Measurements from ENCODE around the gene STOML3.
"Not testable (repeated sequence)": the region's sequence is repeated elsewhere in the genome, so short reads cannot be mapped to it uniquely, and the experiment has no call there.

Gene STOML3

GRCh38 chr13:38990693-38991092 lies at the start of gene STOML3:
STOML3 (minus strand) TSS chr13:38990831; CDS start chr13:38990721, 110 bp downstream.
- DNase-seq (ENCODE audit: low read depth, low spot score) = no peak

DNA sequence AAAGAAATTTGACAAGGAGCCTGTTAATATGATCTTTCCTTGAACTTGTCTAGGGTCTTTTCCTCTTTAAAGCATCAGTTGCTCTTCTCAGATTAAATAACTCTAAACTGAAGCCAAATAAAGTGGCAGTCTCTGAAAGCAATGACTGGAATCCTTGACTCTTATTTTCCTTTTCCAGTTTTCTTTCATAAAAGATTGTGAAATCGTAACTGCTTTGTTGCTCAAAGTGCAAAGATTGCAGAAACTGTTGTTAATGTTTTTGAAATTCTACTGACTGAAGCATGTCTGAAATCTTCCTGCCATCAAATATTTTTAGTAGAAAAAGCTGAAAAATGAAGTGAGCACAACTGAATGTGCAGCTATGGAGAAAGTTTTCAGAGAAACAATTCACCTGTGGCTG lies 49.6 kb upstream of the STOML3 start:
- no peak for DNase-seq (ENCODE audit: low read depth, low spot score)

- no peak for DNase-seq (ENCODE audit: low read depth, low spot score)
Measured at GRCh38 chr13:39039041-39039440, 48.4 kb upstream of the STOML3 start.

GRCh38 chr13:39038569-39039030 lies 48.0 kb upstream of the STOML3 start:
- DNase-seq (ENCODE audit: low read depth, low spot score) = no peak

DNA sequence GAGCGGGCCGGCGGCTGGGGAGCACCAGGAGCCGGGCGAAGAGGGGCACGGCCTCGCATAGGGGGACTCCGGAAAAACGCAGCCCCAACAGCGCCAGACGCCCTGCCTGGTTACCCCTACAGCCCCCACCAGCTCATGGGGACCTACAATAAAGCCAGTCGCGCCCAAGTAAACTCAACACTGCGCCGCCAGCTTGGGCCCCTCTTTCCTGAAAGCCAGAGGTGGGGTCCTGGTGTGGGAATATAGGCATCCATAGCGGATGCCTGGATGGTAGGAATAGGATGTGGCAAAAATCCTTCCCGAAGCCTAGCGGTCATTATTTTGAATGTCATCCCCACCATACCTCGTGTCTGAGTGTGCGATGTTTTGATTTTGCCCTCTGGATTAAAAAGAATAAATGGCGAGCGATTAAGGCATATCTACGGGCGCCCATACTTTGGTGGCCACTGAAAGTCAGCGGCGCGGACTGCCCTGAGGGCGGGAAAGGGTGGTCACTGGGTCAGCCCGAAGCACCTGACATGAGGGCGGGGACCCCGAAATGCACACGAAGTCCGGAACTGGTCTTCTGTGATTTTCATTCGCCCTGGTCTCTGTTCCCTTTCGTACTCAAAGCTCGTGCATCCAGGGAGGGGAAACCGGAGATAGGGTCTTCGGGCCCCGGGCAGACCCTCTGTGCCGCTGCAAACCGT lies 47.4 kb upstream of the STOML3 start, which contains the start of the genes NHLRC3 and PROSER1:
TSS of gene NHLRC3 (plus strand) at position 577 of the 689 bp plus-strand sequence. CDS start 184 bp downstream, outside the sequence.
TSS of gene PROSER1 (minus strand) at position 210 of the 689 bp plus-strand sequence. CDS start 847 bp downstream, outside the sequence.
- DNase-seq (ENCODE audit: low read depth, low spot score) = peak; percentile 76

GRCh38 chr13:39037410-39037879 lies 46.8 kb upstream of the STOML3 start:
- DNase-seq (ENCODE audit: low read depth, low spot score) = no peak

- DNase-seq (ENCODE audit: low read depth, low spot score) = no peak
Measured at GRCh38 chr13:39036212-39036611, 45.6 kb upstream of the STOML3 start.

DNA sequence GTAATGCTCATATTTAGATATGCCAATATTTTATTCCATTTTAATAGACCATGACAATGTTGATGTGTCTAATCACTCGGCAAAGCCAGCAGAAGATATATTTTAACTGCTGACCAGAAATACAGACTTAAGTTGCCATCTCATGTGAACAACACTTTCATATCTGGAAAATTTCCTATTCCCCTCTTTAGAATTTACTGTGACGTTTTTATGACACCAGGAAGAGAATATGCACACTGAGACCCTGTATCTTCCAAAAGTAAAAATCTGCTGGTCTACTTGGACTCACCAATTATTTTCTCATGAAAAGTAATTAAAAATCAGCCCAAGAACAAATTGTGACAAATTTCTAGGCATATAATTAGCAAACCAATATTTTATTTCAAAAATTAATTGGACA lies 45.2 kb upstream of the STOML3 start:
- no peak for DNase-seq (ENCODE audit: low read depth, low spot score)

GRCh38 chr13:39035204-39035603 lies 44.6 kb upstream of the STOML3 start:
- DNase-seq (ENCODE audit: low read depth, low spot score) = no peak

- DNase-seq (ENCODE audit: low read depth, low spot score) = no peak
Measured at GRCh38 chr13:39034085-39034484, 43.5 kb upstream of the STOML3 start.

DNA sequence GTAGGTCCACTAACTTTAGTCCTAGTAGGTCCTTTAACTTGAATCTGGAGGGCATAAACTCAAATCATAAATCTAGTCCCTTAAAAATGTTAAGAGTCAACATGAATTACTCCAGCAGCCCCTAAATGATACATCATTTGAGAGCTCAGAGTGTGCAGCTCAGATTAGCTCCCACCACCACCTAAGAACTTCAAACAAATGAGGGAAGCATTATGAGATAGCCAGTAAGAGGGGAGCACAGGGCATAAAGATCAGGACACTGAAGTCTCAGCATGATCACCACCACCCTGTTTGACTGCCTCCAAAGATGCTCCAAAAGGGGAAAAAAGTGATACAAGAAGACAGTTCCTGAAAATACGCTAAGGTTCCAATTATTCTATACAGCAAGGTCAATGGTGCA lies 41.5 kb upstream of the STOML3 start:
- no peak for DNase-seq (ENCODE audit: low read depth, low spot score)

- no peak for DNase-seq (ENCODE audit: low read depth, low spot score)
Measured at GRCh38 chr13:39025433-39025839, 34.8 kb upstream of the STOML3 start.

GRCh38 chr13:39023761-39024160 lies 33.1 kb upstream of the STOML3 start:
- DNase-seq (ENCODE audit: low read depth, low spot score) = no peak

- no peak for DNase-seq (ENCODE audit: low read depth, low spot score)
Measured at GRCh38 chr13:39023316-39023715, 32.7 kb upstream of the STOML3 start.

DNA sequence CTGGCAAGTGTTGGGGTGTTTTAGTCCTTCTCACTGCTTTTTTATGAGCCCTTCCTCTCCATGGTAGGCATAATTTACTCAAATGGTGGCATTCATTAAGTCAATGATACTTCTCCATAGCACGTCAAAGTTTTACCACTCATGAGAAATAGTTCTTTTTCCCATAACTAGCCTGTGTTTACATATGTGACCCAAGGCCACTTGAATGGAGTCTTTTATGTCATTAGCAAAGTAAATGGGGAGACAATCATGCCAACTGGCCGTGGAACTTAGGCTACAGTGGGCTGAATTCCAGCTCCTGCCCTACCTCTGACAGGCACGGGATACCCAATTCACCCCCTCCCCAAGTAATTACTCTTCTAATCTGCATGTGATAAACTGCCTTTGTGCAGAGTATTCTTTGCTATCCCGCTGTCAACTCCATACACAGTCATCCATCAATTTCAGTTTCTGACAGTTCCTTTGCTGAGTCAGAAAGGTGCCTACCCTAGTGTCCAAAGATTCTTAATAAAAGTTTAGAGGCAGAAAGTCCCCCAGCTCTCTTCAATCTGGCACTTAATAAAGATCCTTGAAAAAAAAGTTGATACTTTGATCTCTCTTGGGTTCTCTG lies 30.3 kb upstream of the STOML3 start:
- no peak for DNase-seq (ENCODE audit: low read depth, low spot score)

GRCh38 chr13:39016787-39017186 lies 26.2 kb upstream of the STOML3 start:
- no peak for DNase-seq (ENCODE audit: low read depth, low spot score)

GRCh38 chr13:39016087-39016486 lies 25.5 kb upstream of the STOML3 start:
- DNase-seq (ENCODE audit: low read depth, low spot score) = no peak

- DNase-seq (ENCODE audit: low read depth, low spot score) = no peak
Measured at GRCh38 chr13:39013462-39013861, 22.8 kb upstream of the STOML3 start.

DNA sequence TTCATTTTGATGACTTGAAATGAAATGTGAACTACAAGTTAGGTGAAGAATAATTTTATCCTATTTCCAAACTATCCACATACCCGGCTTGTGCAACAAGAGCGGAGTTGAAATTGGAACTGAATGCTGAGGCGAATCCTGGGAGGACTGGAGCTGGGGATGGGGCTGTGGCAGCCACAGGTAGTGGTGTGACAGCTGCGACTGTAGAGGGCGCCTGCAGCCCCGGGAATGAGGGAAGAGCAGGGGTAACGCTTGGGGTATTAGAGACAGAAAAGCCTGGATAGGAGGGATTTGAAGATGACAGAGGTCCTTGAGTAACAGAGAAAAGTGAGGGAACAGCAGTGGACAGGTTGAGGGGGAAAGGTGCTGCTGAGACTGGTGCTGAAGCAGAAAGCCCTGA lies 22.0 kb upstream of the STOML3 start:
- DNase-seq (ENCODE audit: low read depth, low spot score) = no peak

DNA sequence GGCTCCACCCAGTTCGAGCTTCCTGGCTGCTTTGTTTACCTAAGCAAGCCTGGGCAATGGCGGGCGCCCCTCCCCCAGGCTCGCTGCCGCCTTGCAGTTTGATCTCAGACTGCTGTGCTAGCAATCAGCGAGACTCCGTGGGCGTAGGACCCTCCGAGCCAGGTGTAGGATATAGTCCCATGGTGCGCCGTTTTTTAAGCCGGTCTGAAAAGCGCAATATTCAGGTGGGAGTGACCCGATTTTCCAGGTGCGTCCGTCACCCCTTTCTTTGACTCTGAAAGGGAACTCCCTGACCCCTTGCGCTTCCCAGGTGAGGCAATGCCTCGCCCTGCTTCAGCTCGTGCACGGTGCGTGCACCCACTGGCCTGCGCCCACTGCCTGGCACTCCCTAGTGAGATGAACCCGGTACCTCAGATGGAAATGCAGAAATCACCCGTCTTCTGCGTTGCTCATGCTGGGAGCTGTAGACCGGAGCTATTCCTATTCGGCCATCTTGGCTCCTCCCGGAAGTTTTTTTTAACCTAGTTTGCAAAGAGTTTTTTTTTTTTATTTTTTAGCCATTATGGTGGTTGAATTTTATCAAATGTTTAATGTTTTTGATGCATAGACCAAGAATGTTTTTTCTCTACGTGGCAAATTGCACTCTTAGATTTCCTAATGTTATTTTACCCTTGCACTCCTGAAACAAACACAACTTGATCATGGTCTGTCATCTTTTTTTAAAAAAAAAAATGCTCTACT lies 15.9 kb upstream of the STOML3 start:
- DNase-seq (ENCODE audit: low read depth, low spot score) = not testable (repeated sequence)

- DNase-seq (ENCODE audit: low read depth, low spot score) = no peak
Measured at GRCh38 chr13:38998739-38999138, 8.1 kb upstream of the STOML3 start.

GRCh38 chr13:38993381-38993780 lies 2.8 kb upstream of the STOML3 start:
- no peak for DNase-seq (ENCODE audit: low read depth, low spot score)

All from brain pericyte (primary cell).